NCI-H187 (cell line): ENCODE measurements around the gene SREBF1.

Source experiments
- DNase-seq, 2 experiments: peaks; one replicate each; lab custom pipeline; 2025; lab: John Stamatoyannopoulos, UW

SREBF1 gene

GRCh38 chr17:17840751-17841591 is 4.2 kb upstream of the SREBF1 start:
- peak in 1 of 2 experiments; percentile 37 for DNase-seq

DNA sequence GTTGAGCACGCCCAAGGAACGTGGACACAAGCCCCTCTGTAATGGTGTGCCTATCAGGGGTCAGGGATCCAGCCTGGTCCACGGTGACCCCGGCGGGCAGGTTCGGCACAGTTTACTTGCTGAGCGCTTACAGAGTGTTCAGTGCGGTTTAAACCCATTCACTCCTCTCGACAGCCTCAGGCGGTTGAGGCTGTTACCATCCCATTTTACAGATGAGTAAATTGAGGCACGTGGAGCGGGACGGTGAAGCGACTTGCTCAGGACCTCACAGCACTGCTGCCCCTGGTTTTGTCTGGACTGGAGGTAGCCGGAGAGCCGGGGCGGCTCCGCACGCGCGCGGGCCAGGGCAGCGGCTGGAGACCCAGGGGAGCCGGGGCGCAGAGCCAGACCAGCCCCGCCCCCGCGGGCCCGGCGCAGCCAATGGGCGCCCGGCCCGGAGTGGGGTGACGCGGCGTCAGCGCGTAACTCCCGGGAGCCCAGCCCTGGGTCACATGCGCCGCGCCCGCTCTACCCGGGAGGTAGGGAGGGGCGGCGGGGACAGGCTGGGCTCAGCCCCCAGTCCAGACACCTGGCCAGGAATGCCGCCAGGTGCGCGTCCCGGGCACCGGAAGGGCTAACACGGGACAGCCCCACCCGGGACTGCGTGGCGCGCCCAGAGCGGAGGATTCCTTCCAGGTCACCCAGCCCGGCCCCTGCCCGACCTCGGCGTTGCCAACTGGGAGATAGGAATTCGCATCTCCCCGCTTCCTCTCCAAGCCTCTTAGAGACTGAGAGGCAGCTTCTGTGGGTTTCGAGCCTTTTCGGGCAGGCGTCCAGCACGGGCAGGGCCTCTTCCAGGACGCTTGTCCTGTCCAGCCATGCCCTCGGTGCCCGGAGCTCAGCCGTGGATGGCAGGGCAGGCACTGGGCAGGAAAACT is 3.3 kb upstream of the SREBF1 start:
- peak; percentile 15 to 38 for DNase-seq

GRCh38 chr17:17837966-17838962 is 1.5 kb upstream of the SREBF1 start:
- no peak for DNase-seq

GRCh38 chr17:17837380-17837821 is 615 bp upstream of the SREBF1 start:
- DNase-seq: no peak

GRCh38 chr17:17836250-17836817 is 452 bp downstream of the SREBF1 start:
- peak; percentile 78 to 80 for DNase-seq

- no peak for DNase-seq
Measured at GRCh38 chr17:17835415-17836249, 1.2 kb downstream of the SREBF1 start.

- no peak for DNase-seq
Measured at GRCh38 chr17:17834974-17835373, 1.8 kb downstream of the SREBF1 start.

GRCh38 chr17:17833658-17834357 is 3.0 kb downstream of the SREBF1 start:
- no peak for DNase-seq

DNA sequence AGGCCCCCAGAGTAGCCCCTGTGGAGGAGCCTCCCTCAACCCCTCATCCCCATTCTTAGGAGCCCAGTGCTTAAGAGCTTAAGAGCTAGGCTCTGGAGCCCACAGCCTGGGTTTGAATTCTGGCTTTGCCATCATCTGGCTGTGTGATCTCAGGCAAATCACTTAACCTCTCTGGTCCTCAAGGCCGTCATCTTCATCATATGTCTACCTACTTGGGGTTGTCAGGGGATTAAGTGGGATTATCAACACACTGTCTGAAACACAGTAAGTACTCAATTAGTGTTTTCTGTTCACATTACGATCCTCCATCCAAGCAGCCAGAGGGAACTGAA is 4.8 kb downstream of the SREBF1 start:
- DNase-seq: no peak

- no peak for DNase-seq
Measured at GRCh38 chr17:17831208-17832031, 5.4 kb downstream of the SREBF1 start.

GRCh38 chr17:17830740-17831207 is 6.0 kb downstream of the SREBF1 start:
- no peak for DNase-seq

GRCh38 chr17:17830269-17830567 is 6.6 kb downstream of the SREBF1 start:
- no peak for DNase-seq

DNA sequence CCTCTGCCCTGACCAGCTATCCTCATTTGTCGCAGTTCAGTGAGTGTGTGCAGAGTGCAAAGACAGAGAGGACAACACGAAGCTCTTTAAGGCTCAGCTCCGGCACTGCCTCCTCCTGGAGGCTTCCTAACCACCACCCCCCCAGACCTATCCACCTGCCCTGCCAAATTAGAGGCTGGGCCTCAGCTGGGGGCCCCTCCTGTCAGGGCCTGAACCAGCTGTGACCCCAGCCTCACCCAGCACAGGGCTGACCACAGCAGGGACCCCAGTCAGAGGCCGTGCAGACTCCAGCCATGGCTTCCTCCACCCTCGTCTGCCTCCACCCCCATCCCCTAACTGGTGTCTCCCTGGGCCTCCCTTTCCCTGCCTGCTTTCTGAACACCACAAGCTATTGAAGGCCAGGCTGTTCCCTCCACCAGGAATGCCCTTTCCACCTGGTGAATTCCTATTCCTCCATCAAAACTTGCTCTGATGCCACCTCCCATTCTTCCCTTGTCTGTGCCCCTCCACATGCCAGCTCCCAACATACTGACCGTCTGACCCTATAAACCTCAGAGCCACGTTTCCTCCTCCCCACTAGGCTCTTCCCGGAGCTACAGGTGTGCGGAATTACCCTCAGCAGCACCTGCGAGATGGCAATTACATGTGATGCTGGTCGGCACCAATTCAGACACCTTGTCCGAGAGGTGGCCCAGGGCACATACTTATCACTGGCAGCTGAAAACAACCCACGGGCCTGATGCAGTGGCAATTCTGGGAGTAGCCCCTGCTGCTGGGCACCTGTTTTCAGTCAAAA is 8.8 kb downstream of the SREBF1 start:
- DNase-seq: no peak

GRCh38 chr17:17826942-17827785 is 9.6 kb downstream of the SREBF1 start:
- DNase-seq: no peak

DNA sequence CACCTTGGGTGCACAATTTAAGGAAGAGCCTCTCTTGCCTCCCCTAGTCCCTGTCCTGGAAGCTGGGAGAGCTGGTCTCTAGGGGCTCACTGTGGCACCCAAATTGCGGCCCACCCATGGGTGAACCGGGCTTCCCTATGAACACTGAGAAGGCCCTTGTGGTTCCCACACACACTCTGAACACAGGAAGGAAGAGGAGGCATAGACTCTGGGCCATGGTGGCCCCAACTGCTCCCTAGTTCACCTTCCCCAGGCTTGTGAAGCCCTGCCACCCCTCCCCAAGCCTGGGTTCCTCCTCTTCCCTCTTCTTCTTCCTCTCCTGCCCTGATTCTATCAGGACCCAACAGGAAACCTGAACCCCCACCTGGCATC is 10.5 kb downstream of the SREBF1 start:
- DNase-seq: no peak

DNA sequence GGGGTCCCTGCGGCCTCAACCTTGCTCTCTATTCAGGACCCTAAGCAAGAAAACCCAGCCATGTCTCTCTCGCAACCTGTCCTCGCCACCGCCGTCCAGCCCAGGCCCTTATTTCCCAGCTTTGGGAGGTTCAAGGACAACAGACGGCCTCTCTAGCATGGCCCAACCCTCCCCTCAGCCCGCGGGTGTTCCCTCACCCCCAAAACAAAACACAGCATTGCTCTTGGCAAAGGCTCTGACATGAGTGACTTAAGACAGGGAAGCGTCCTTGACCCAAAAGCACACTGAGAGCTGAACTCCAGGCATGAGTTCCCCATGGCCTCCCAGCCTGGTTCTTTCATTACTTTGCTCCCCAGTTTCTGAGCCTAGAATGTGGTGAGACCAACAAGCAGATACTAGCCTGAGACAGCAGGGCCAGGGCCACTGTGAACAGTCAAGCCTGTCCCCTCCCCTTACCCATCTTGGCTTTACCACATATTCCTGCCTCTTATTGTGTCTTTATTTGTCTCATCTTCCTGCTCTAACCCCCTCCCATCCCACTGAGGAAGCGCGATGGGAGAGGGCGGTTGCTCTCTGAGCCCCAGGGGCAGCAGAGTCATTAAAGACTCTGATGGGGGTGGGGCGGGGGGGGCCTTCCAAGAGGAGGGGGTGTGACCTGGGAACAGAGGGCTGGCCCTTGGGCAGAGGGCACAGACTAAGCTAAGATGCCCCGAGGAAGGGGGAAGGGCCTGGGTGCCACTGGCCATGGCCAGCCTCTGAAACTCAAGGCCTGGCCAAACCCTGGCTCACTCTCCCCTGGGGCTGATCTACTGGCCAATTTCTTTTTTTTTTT is 11.8 kb downstream of the SREBF1 start:
- DNase-seq: no peak
